ENCODE measurements around the gene NTM. TPM values are rescaled to one million over a fixed set of nuclear protein-coding genes. Genes with fewer than 3 reads are reported as not detected.

The NTM gene
- total RNA-seq, 1 experiment from 2014 or later = not detected

GRCh38 chr11:131815590-131815989 is 445.2 kb downstream of the NTM start:
- ATAC-seq = no peak
- Histone ChIP-seq H3K27ac (ENCODE audit: low read depth, low read length) (no peak overlapping the region), H3K4me3 (replicated peaks in 1 of 2; ENCODE audit: low read depth in 1 of 2, low read length in 2 of 2) (no peak overlapping the region), H2AFZ (ENCODE audit: low read depth, low read length, poor library complexity, severe bottlenecking) (no peak overlapping the region), H3K79me2 (ENCODE audit: insufficient read depth, low read length) (no peaks in the 10 kb centered on the region), H3K9ac (ENCODE audit: low read length) (no peak overlapping the region), H3K4me1 (ENCODE audit: control insufficient read depth in 1 of 2, insufficient read depth in 2 of 2, low read length in 2 of 2) (no peaks in the 10 kb centered on the region), H3K27me3 (ENCODE audit: insufficient read depth, low read length) (no peaks in the 10 kb centered on the region), H3K9me2 (ENCODE audit: insufficient read depth) (no peaks in the 10 kb centered on the region), H3K4me2 (ENCODE audit: low read length) (no peak overlapping the region), H3K9me3 (ENCODE audit: control insufficient read depth in 1 of 2, insufficient read depth in 1 of 2, low read depth in 1 of 2, low read length in 2 of 2) (peaks cover 7 to 15% of the 10 kb centered on the region in 2 experiments; a peak in 2 of 4 replicates), H4K20me1 (ENCODE audit: insufficient read depth) (no peaks in the 10 kb centered on the region), H3K36me3 (ENCODE audit: control insufficient read depth in 1 of 2, insufficient read depth in 2 of 2, low read length in 2 of 2) (no peaks in the 10 kb centered on the region)
- DNase-seq (ENCODE audit: low read depth, low spot score) = no peak
- ChIA-PET POLR2A (no interaction called here), CTCF (no interaction called here), RAD21 (ENCODE audit: low non-redundant PET in 1 of 2, low total read pairs in 2 of 2, uncharacterized antibody in 2 of 2, unreplicated experiment in 2 of 2) (no interaction called here)
- intact Hi-C loops (cut with micrococcal nuclease) = no loop called here
- BruUV-seq (replicated peaks) = no TSS peak
- TF ChIP-seq POLR2AphosphoS5 (IDR thresholded peaks at IDR 0.05; ENCODE audit: low read depth, low read length) (no peak), SIN3A (IDR thresholded peaks at IDR 0.05; ENCODE audit: low read depth) (no peak), ELF1 (IDR thresholded peaks at IDR 0.05; ENCODE audit: borderline replicate concordance, low read depth) (no peak), EZH2phosphoT487 (IDR thresholded peaks at IDR 0.05; ENCODE audit: borderline replicate concordance) (no peak), FOSL1 (IDR thresholded peaks at IDR 0.05; ENCODE audit: low read depth) (no peak), YY1 (IDR thresholded peaks at IDR 0.05; ENCODE audit: extremely low read depth, insufficient replicate concordance, low read depth, low read length) (no peak), CTCF (IDR thresholded peaks at IDR 0.05 in 2 of 3, conservative IDR thresholded peaks at IDR 0.05 in 1 of 3; ENCODE audit: borderline replicate concordance in 1 of 3, insufficient read depth in 1 of 3, low read depth in 2 of 3, low read length in 2 of 3) (no peak), JUND (IDR thresholded peaks at IDR 0.05) (no peak), RAD21 (IDR thresholded peaks at IDR 0.05; ENCODE audit: low read depth) (no peak)

GRCh38 chr11:131816051-131816450 is 445.6 kb downstream of the NTM start:
- no peak for ATAC-seq
- H4K20me1 ChIP-seq (ENCODE audit: insufficient read depth) = no peaks in the 10 kb centered on the region
- CTCF ChIA-PET = no interaction called here
- TF ChIP-seq JUND (IDR thresholded peaks at IDR 0.05) = no peak
- no peak for TF ChIP-seq SIN3A (IDR thresholded peaks at IDR 0.05; ENCODE audit: low read depth)
- no peak for TF ChIP-seq MAX (IDR thresholded peaks at IDR 0.05)
- no peak for TF ChIP-seq TCF7L2 (IDR thresholded peaks at IDR 0.05; ENCODE audit: borderline replicate concordance, extremely low read depth, insufficient read depth, insufficient read length)
- no peak for TF ChIP-seq POLR2A (IDR thresholded peaks at IDR 0.05; ENCODE audit: borderline replicate concordance, extremely low read depth, insufficient read depth, insufficient read length)
- no peak for TF ChIP-seq FOSL1 (IDR thresholded peaks at IDR 0.05; ENCODE audit: low read depth)
- no peak for TF ChIP-seq SP1 (IDR thresholded peaks at IDR 0.05; ENCODE audit: low read depth)
- no peak for TF ChIP-seq SRF (IDR thresholded peaks at IDR 0.05; ENCODE audit: low read depth)
- no peak for TF ChIP-seq CTCF (IDR thresholded peaks at IDR 0.05 in 2 of 3, conservative IDR thresholded peaks at IDR 0.05 in 1 of 3; ENCODE audit: borderline replicate concordance in 1 of 3, insufficient read depth in 1 of 3, low read depth in 2 of 3, low read length in 2 of 3)
- no peak for TF ChIP-seq ZNF274 (IDR thresholded peaks at IDR 0.05; ENCODE audit: low read depth, low read length)
- TF ChIP-seq RAD21 (IDR thresholded peaks at IDR 0.05; ENCODE audit: low read depth) = no peak

More at GRCh38 chr11:131816051-131816450, 445.6 kb downstream of the NTM start:
- Histone ChIP-seq H3K9ac (ENCODE audit: low read length) (no peak overlapping the region), H3K79me2 (ENCODE audit: insufficient read depth, low read length) (no peaks in the 10 kb centered on the region), H2AFZ (ENCODE audit: low read depth, low read length, poor library complexity, severe bottlenecking) (no peak overlapping the region), H3K27ac (ENCODE audit: low read depth, low read length) (no peak overlapping the region), H3K4me3 (replicated peaks in 1 of 2; ENCODE audit: low read depth in 1 of 2, low read length in 2 of 2) (no peak overlapping the region), H3K9me2 (ENCODE audit: insufficient read depth) (no peaks in the 10 kb centered on the region), H3K27me3 (ENCODE audit: insufficient read depth, low read length) (no peaks in the 10 kb centered on the region), H3K4me2 (ENCODE audit: low read length) (no peak overlapping the region), H3K36me3 (ENCODE audit: control insufficient read depth in 1 of 2, insufficient read depth in 2 of 2, low read length in 2 of 2) (no peaks in the 10 kb centered on the region), H3K4me1 (ENCODE audit: control insufficient read depth in 1 of 2, insufficient read depth in 2 of 2, low read length in 2 of 2) (no peaks in the 10 kb centered on the region), H3K9me3 (ENCODE audit: control insufficient read depth in 1 of 2, insufficient read depth in 1 of 2, low read depth in 1 of 2, low read length in 2 of 2) (peaks cover 7 to 14% of the 10 kb centered on the region in 2 experiments; a peak in 3 of 4 replicates)
- ChIA-PET RAD21 (ENCODE audit: low non-redundant PET in 1 of 2, low total read pairs in 2 of 2, uncharacterized antibody in 2 of 2, unreplicated experiment in 2 of 2) (no interaction called here), POLR2A (no interaction called here)
- intact Hi-C loops (cut with micrococcal nuclease) = no loop called here
- DNase-seq (ENCODE audit: low read depth, low spot score) = no peak
- BruUV-seq (replicated peaks) = no TSS peak

All from HCT116 (cell line).